Tibial nerve (tissue), 4 donors: ENCODE results near the gene SLC9A9.

ENCODE experiments used
- EP300 ChIP-seq, 2 donors: sonication (generic); formaldehyde crosslinking; IDR thresholded peaks; one replicate each; pipeline ENCODE4 v1.6.1; 2017; ENCODE audit warnings: antibody characterized with exemption in 2 of 2, mild to moderate bottlenecking in 1 of 2
- POLR2A ChIP-seq, 2 donors: fragments of 450-650 bp; IDR thresholded peaks; one replicate each; pipeline ENCODE4 v1.6.1; 2017; ENCODE audit warnings: antibody characterized with exemption in 2 of 2, mild to moderate bottlenecking in 2 of 2, moderate library complexity in 2 of 2
- TF ChIP-seq, protein P1 (sequence below), 5 experiments: fragments of 200-600 bp in 3 of 5; fragments of 450-650 bp in 2 of 5; sonication (generic) in 3 of 5; IDR thresholded peaks; one replicate each; pipeline ENCODE4 v1.5.1; 2016 to 2019; ENCODE audit warnings: antibody characterized with exemption in 5 of 5, mild to moderate bottlenecking in 3 of 5, moderate library complexity in 2 of 5

- TF ChIP-seq, protein P1, sequence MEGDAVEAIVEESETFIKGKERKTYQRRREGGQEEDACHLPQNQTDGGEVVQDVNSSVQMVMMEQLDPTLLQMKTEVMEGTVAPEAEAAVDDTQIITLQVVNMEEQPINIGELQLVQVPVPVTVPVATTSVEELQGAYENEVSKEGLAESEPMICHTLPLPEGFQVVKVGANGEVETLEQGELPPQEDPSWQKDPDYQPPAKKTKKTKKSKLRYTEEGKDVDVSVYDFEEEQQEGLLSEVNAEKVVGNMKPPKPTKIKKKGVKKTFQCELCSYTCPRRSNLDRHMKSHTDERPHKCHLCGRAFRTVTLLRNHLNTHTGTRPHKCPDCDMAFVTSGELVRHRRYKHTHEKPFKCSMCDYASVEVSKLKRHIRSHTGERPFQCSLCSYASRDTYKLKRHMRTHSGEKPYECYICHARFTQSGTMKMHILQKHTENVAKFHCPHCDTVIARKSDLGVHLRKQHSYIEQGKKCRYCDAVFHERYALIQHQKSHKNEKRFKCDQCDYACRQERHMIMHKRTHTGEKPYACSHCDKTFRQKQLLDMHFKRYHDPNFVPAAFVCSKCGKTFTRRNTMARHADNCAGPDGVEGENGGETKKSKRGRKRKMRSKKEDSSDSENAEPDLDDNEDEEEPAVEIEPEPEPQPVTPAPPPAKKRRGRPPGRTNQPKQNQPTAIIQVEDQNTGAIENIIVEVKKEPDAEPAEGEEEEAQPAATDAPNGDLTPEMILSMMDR (IDR thresholded peaks at IDR 0.05): no peak
- TF ChIP-seq POLR2A (IDR thresholded peaks at IDR 0.05): no peak
- TF ChIP-seq EP300 (IDR thresholded peaks at IDR 0.05): no peak
These were observed 631.5 kb downstream of the SLC9A9 start for GRCh38 chr3:143216709-143217182.
